PC-3 (cell line): ENCODE results near the gene SYNGR3.

Experiments
- CTCF ChIP-seq: fragments of 300-600 bp; sonication (generic); conservative IDR thresholded peaks from 2 replicates; pipeline ENCODE4 v1.5.1; 2017; ENCODE audit warnings: antibody characterized with exemption, low read depth, mild to moderate bottlenecking, low read length
- EZH2 ChIP-seq: fragments of 300-600 bp; sonication (generic); IDR thresholded peaks from one replicate; pipeline ENCODE4 v1.6.1; 2017; ENCODE audit warnings: antibody characterized with exemption, mild to moderate bottlenecking, low read length; ENCODE audit not compliant: unreplicated experiment

- TF ChIP-seq CTCF (no peak), EZH2 (no peak)
Observed at GRCh38 chr16:1992704-1993317, 3.0 kb downstream of the SYNGR3 start.
